Measurements from ENCODE around the gene DIRAS2.
"Not testable (repeated sequence)": the region's sequence is repeated elsewhere in the genome, so short reads cannot be mapped to it uniquely, and the experiment has no call there.

Gene DIRAS2

GRCh38 chr9:90642570-90643539 is at the start of gene DIRAS2:
Gene DIRAS2, minus strand, starts transcription at chr9:90642824. Its CDS starts 28,997 bp downstream, at chr9:90613827.
- peak; percentile 58 for DNase-seq

GRCh38 chr9:90684736-90685135 is 42.1 kb upstream of the DIRAS2 start:
- no peak for DNase-seq

GRCh38 chr9:90684106-90684505 is 41.5 kb upstream of the DIRAS2 start:
- DNase-seq: no peak

GRCh38 chr9:90680534-90680933 is 37.9 kb upstream of the DIRAS2 start:
- no peak for DNase-seq

- DNase-seq: no peak
Observed at GRCh38 chr9:90665072-90665471, 22.4 kb upstream of the DIRAS2 start.

GRCh38 chr9:90659650-90660364 is 17.2 kb upstream of the DIRAS2 start:
- no peak for DNase-seq

- no peak for DNase-seq
Observed at GRCh38 chr9:90658783-90659182, 16.2 kb upstream of the DIRAS2 start.

GRCh38 chr9:90658181-90658580 is 15.6 kb upstream of the DIRAS2 start:
- no peak for DNase-seq

GRCh38 chr9:90656876-90657275 is 14.3 kb upstream of the DIRAS2 start:
- not testable (repeated sequence) for DNase-seq

GRCh38 chr9:90651246-90651645 is 8.6 kb upstream of the DIRAS2 start:
- DNase-seq: no peak

- DNase-seq: no peak
Observed at GRCh38 chr9:90647843-90648242, 5.2 kb upstream of the DIRAS2 start.

- DNase-seq: no peak
Observed at GRCh38 chr9:90645721-90646120, 3.1 kb upstream of the DIRAS2 start.

GRCh38 chr9:90641884-90642487 is 638 bp downstream of the DIRAS2 start:
- DNase-seq: no peak

GRCh38 chr9:90641086-90641485 is 1.5 kb downstream of the DIRAS2 start:
- DNase-seq: no peak

GRCh38 chr9:90640361-90640760 is 2.3 kb downstream of the DIRAS2 start:
- DNase-seq: no peak

GRCh38 chr9:90637626-90638025 is 5.0 kb downstream of the DIRAS2 start:
- DNase-seq: no peak

- DNase-seq: no peak
Observed at GRCh38 chr9:90632647-90633207, 9.9 kb downstream of the DIRAS2 start.

- DNase-seq: no peak
Observed at GRCh38 chr9:90631964-90632363, 10.7 kb downstream of the DIRAS2 start.

GRCh38 chr9:90629991-90630390 is 12.6 kb downstream of the DIRAS2 start:
- DNase-seq: no peak

GRCh38 chr9:90629354-90629753 is 13.3 kb downstream of the DIRAS2 start:
- no peak for DNase-seq

GRCh38 chr9:90616806-90617205 is 25.8 kb downstream of the DIRAS2 start:
- DNase-seq: no peak

- DNase-seq: no peak
Observed at GRCh38 chr9:90613502-90613901, 29.1 kb downstream of the DIRAS2 start.

- DNase-seq: no peak
Observed at GRCh38 chr9:90612957-90613356, 29.7 kb downstream of the DIRAS2 start.
